Upper lobe of left lung (tissue), 6 donors: ENCODE measurements around the gene TEDDM1. TPM values are rescaled to one million over a fixed set of nuclear protein-coding genes. Genes with fewer than 3 reads are reported as not detected.
"Not testable (repeated sequence)": the region's sequence is repeated elsewhere in the genome, so short reads cannot be mapped to it uniquely, and the experiment has no call there.

Experiments used
- ATAC-seq, 2 donors: fragments of 200-7000 bp; cut with Tn5 transposase; one replicate each; pipeline ENCODE4 v1.9.1; 2022; ENCODE audit warnings: mild to moderate bottlenecking in 2 of 2, moderate library complexity in 2 of 2; ENCODE audit not compliant: low FRiP score in 2 of 2
- DNase-seq, 2 donors: peaks; one replicate each; pipeline ENCODE4 v3.0.0-alpha.2; 2019 to 2020
- H3K27ac ChIP-seq, 4 donors: fragments of 200-600 bp; sonication (generic); one replicate each; pipeline ENCODE4 v1.5.1; 2016 to 2019
- H3K27me3 ChIP-seq, 4 donors: fragments of 200-600 bp; sonication (generic); one replicate each; pipeline ENCODE4 v1.5.1; 2017 to 2019
- H3K36me3 ChIP-seq, 4 donors: fragments of 200-600 bp; sonication (generic); one replicate each; pipeline ENCODE4 v1.5.1; 2016 to 2019
- H3K4me1 ChIP-seq, 4 donors: fragments of 200-600 bp; sonication (generic); one replicate each; pipeline ENCODE4 v1.5.1; 2018 to 2019
- H3K4me3 ChIP-seq, 4 donors: fragments of 200-600 bp; sonication (generic); one replicate each; pipeline ENCODE4 v1.5.1; 2017 to 2019; ENCODE audit warnings: mild to moderate bottlenecking in 2 of 4, moderate library complexity in 1 of 4
- H3K9me3 ChIP-seq, 4 donors: fragments of 200-600 bp; sonication (generic); one replicate each; pipeline ENCODE4 v1.5.1; 2018 to 2019
- EP300 ChIP-seq, 4 donors: sonication (generic); formaldehyde crosslinking; IDR thresholded peaks; one replicate each; pipeline ENCODE4 v1.5.1; 2017; ENCODE audit warnings: antibody characterized with exemption in 4 of 4, control low read depth in 2 of 4
- POLR2A ChIP-seq, 4 donors: fragments of 450-650 bp; IDR thresholded peaks; one replicate each; pipeline ENCODE4 v1.5.1; 2016 to 2017; ENCODE audit warnings: antibody characterized with exemption in 4 of 4, mild to moderate bottlenecking in 2 of 4
- POLR2AphosphoS5 ChIP-seq, 2 donors: sonication (generic); formaldehyde crosslinking; IDR thresholded peaks; one replicate each; pipeline ENCODE4 v1.5.1; 2017; ENCODE audit warnings: antibody characterized with exemption in 2 of 2
- WGBS, 2 donors: methylation state at CpG; one replicate each; pipeline ENCODE4 v1.1.5; 2017 to 2018; 5-methylcytosine and 5-hydroxymethylcytosine counted together
- total RNA-seq, 6 donors: library from RNA; depleted of rRNA in 4 of 6; stranded (reverse); fragments of >200 nt in 4 of 6; gene quantifications; one replicate each; pipeline versions ENCODE4 v1.1.0 to v1.2.1, GENCODE V29; 2016 to 2021
- TF ChIP-seq, protein P1 (sequence below), 6 experiments: fragments of 450-650 bp in 4 of 6; fragments of 200-600 bp in 2 of 6; sonication (generic) in 2 of 6; IDR thresholded peaks; one replicate each; pipeline ENCODE4 v1.5.1; 2016 to 2019; ENCODE audit warnings: antibody characterized with exemption in 6 of 6
- donor health status: DM: no; HTN: no; CAD: no; lungs with moderate emphysema.
- donor health status: DM: no; HTN: yes; CAD: no; lungs with severe emphysema.

Gene TEDDM1, protein sequence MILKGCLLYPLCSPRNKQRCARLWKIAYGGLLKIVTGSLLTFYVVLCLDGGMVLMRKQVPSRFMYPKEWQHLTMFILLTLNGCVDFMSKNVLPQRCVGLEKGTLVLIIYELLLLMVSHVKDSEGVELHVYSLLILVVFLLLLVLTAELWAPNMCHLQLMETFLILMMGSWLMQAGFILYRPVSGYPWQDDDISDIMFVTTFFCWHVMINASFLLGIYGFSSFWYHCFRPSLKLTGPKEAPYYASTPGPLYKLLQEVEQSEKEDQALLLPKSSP
- not detected for total RNA-seq

DNA sequence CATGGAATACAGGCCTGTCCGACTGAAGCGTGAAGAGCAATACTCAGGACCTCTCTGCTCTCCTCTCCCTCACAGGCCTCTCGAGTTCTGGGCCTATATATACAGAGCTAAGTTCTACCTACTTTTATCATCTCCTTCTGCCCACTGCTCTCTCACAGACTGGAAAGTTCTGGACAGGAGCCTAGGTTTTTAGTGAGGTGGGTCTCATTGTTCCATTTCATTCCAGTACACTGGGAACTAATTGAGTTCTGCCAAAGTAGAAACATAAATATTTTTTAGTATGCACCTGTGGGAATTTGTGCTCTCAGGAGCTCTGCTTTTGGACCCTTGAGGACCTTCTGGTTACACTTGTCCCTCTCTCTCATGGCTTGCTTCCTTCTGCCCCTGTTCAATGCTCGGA is at the start of gene TEDDM1:
TEDDM1 (minus strand) TSS at position 101 of the 400 bp plus-strand sequence. CDS start 182 bp downstream, outside the sequence.
- Histone ChIP-seq H3K4me1 (peaks cover 15 to 21% (median 18%) of the 10 kb centered on the region in 4 donors), H3K9me3 (peaks cover 0 to 3% (median 1%) of the 10 kb centered on the region in 4 donors), H3K27me3 (no peaks in the 10 kb centered on the region), H3K4me3 (no peak within 1 kb of the TSS), H3K36me3 (no peaks in the 10 kb centered on the region), H3K27ac (no peak within 1 kb of the TSS)
- WGBS, 2 donors, result 92 to 97% methylated on average over 4 of the region's 4 CpGs
- ATAC-seq (no peak), DNase-seq (no peak)
- TF ChIP-seq POLR2A (IDR thresholded peaks at IDR 0.05) (no peak), POLR2AphosphoS5 (IDR thresholded peaks at IDR 0.05) (no peak), EP300 (IDR thresholded peaks at IDR 0.05) (no peak)
- TF ChIP-seq, protein P1, sequence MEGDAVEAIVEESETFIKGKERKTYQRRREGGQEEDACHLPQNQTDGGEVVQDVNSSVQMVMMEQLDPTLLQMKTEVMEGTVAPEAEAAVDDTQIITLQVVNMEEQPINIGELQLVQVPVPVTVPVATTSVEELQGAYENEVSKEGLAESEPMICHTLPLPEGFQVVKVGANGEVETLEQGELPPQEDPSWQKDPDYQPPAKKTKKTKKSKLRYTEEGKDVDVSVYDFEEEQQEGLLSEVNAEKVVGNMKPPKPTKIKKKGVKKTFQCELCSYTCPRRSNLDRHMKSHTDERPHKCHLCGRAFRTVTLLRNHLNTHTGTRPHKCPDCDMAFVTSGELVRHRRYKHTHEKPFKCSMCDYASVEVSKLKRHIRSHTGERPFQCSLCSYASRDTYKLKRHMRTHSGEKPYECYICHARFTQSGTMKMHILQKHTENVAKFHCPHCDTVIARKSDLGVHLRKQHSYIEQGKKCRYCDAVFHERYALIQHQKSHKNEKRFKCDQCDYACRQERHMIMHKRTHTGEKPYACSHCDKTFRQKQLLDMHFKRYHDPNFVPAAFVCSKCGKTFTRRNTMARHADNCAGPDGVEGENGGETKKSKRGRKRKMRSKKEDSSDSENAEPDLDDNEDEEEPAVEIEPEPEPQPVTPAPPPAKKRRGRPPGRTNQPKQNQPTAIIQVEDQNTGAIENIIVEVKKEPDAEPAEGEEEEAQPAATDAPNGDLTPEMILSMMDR (IDR thresholded peaks at IDR 0.05), result no peak

DNA sequence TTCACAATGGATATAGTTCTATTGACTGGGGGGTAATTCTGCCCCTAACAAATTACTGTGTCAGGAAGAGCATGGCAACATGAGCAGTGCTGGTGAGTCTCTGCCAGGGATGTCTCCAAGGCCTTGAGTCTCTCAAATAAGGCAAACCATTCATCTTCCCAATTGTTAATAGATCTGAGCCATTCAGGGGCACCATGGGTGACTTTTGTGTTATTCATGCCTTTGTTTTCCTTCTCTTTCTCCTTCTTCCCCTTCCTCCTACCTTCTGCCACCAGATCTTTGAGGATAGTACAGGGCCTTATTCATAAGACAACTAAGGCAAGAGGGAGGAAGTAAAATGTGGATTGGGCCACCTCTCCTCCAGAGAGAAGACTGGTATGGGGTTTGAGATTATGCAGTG is 49.6 kb upstream of the TEDDM1 start, which contains the start of gene RGSL1:
RGSL1 (plus strand) TSS at position 60 of the 400 bp plus-strand sequence; CDS start at position 80, 20 bp downstream.
- TF ChIP-seq EP300 (IDR thresholded peaks at IDR 0.05) (no peak), POLR2AphosphoS5 (IDR thresholded peaks at IDR 0.05) (no peak), POLR2A (IDR thresholded peaks at IDR 0.05) (no peak)
- TF ChIP-seq, protein P1 (IDR thresholded peaks at IDR 0.05), result no peak
- Histone ChIP-seq H3K4me1 (no peaks in the 10 kb centered on the region), H3K4me3 (no peak within 1 kb of the TSS), H3K27ac (no peak within 1 kb of the TSS), H3K36me3 (no peaks in the 10 kb centered on the region), H3K9me3 (no peaks in the 10 kb centered on the region), H3K27me3 (no peaks in the 10 kb centered on the region)
- DNase-seq (no peak), ATAC-seq (no peak)

DNA sequence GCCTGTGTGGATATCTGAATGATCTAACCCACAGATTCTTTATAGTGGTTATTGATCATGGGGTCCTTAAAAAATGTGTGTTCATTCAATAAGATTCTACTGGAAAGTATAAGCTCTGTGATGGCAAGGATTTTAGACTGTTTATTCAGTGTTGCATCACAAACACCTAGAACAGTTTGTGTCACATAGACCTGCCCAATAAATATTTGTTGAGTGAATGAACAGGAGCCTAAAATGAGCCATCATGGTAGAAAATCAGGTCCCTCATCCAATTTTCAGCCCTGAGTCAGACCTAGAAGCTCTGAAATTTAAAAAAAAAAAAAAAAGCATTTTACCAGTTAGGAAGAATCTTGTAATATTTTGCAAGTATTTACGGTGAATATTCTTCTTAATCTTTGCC is 47.2 kb upstream of the TEDDM1 start:
- no peak overlapping the region for H3K4me3 ChIP-seq
- H3K36me3 ChIP-seq, result no peaks in the 10 kb centered on the region
- H3K27me3 ChIP-seq, result no peaks in the 10 kb centered on the region
- no peaks in the 10 kb centered on the region for H3K9me3 ChIP-seq
- TF ChIP-seq POLR2A (IDR thresholded peaks at IDR 0.05) (no peak), EP300 (IDR thresholded peaks at IDR 0.05) (no peak), POLR2AphosphoS5 (IDR thresholded peaks at IDR 0.05) (no peak)
- TF ChIP-seq, protein P1 (IDR thresholded peaks at IDR 0.05), result no peak
- DNase-seq (no peak), ATAC-seq (no peak)
- no peaks in the 10 kb centered on the region for H3K4me1 ChIP-seq
- no peak overlapping the region for H3K27ac ChIP-seq
- 89 to 90% methylated on average over 1 of the region's 1 CpG for WGBS, 2 donors

DNA sequence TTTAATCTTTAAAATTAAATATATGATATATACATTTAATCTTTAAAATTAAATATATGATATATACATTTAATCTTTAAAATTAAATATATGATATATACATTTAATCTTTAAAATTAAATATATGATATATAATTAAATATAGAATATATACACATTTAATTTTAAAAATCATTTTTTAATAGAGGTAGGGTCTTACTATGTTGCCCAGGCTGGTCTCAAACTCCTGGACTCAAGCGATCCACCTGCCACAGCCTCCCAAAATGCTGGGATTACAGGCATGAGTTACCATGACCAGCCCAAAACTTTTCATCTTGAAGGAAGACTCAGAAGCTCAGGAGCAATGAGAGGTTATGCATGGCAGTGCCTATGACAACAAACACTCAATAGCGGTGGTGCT is 46.7 kb upstream of the TEDDM1 start:
- H3K27ac ChIP-seq, H3K36me3 ChIP-seq, H3K4me1 ChIP-seq, DNase-seq, ATAC-seq, H3K27me3 ChIP-seq, H3K4me3 ChIP-seq, H3K9me3 ChIP-seq: not testable (repeated sequence)
- WGBS, 2 donors, result 96% methylated on average over 2 of the region's 2 CpGs

DNA sequence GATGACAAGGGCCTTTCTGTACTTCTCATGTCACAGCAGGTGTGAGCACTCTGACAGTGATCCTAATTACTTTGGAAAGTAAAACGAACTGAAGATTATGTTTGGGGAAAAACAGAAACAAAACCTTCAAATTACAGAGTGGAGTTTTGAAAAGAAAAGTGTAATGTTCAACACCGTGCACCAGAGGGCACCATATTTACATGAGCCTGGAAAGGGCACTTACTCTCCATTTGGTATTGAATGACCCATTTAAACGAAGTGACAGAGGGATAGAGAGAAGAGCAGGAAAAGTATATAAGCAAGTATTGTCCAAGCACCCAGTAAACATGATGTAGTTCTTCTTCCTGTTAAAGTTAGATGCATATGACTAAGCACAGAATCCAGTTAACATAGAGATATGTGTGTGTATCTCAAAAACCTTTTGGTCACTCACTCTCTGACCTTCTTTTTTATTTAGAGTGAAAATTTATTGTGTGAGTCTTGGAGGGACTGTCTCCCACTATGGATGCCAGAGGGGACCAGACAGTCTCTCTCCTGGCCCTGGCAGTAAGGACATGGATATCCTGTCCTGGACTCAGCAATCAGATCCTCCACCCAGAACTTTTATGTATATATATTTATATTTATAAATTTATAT is 45.7 kb upstream of the TEDDM1 start:
- Histone ChIP-seq H3K4me1 (no peaks in the 10 kb centered on the region), H3K36me3 (no peaks in the 10 kb centered on the region), H3K9me3 (no peaks in the 10 kb centered on the region), H3K27ac (no peak overlapping the region), H3K27me3 (no peaks in the 10 kb centered on the region), H3K4me3 (no peak overlapping the region)
- 0 to 2% methylated on average over 3 of the region's 3 CpGs for WGBS, 2 donors
- ATAC-seq, result peak; percentile 75 to 77
- TF ChIP-seq POLR2AphosphoS5 (IDR thresholded peaks at IDR 0.05), result no peak
- TF ChIP-seq, protein P1 (IDR thresholded peaks at IDR 0.05), result peak in 5 of 6 experiments; percentile 33 to 73 (median 64)
- DNase-seq, result no peak
